GM20431 (cell line): ENCODE data around the gene SEMA4C.

Experiments
- in situ Hi-C: fragments of 300-500 bp; cut with MseI, MboI; formaldehyde crosslinking; loops from one replicate; pipeline ENCODE4 v1.15.0; 2020; ENCODE audit warnings: low sequenced_read_pairs; ENCODE audit not compliant: unreplicated experiment

The SEMA4C gene, protein sequence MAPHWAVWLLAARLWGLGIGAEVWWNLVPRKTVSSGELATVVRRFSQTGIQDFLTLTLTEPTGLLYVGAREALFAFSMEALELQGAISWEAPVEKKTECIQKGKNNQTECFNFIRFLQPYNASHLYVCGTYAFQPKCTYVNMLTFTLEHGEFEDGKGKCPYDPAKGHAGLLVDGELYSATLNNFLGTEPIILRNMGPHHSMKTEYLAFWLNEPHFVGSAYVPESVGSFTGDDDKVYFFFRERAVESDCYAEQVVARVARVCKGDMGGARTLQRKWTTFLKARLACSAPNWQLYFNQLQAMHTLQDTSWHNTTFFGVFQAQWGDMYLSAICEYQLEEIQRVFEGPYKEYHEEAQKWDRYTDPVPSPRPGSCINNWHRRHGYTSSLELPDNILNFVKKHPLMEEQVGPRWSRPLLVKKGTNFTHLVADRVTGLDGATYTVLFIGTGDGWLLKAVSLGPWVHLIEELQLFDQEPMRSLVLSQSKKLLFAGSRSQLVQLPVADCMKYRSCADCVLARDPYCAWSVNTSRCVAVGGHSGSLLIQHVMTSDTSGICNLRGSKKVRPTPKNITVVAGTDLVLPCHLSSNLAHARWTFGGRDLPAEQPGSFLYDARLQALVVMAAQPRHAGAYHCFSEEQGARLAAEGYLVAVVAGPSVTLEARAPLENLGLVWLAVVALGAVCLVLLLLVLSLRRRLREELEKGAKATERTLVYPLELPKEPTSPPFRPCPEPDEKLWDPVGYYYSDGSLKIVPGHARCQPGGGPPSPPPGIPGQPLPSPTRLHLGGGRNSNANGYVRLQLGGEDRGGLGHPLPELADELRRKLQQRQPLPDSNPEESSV

DNA sequence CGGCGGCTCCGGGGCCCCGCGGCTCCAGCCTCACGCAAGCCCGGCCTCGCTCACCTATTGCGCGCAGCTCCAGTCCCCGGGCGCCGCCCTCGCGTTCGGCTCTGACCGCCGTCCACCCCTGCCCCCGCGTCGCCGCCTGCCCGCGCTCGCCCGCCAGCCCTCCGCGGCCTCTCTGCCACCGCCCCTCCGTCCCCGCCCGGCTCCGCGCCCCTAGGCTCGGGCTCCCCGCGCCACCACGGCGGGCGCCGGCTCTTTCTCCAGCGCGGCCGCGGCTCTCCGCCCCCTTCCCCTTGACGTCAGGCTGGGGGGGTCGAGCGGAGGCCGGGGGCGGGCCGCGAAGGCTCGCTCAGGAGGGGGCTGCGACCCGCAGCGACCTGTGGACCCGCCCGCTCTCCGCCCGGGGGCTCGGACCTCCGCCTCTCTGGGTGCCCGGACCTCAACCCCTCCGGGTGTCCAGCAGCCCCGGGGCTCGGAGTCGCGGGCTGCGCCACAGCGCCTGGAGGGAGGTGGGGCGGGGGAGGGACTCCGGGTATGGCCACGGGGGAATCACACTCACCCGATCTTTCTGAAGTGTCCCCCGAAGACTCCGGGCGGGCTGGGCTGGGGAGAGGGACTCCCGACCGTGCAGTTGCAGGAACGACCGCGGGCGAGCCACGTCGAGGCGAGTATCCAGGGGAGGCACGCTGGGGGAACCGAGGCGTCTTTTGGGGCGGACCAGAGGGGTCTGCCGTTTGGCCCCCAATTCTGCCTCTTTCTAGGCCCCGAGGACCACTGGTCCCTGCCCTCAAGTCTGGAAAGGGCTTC is at the start of gene SEMA4C:
Gene SEMA4C (minus strand): TSS at position 259 of the 804 bp plus-strand sequence. CDS start 2,194 bp downstream, outside the sequence.
- in situ Hi-C loops = no loop called here

DNA sequence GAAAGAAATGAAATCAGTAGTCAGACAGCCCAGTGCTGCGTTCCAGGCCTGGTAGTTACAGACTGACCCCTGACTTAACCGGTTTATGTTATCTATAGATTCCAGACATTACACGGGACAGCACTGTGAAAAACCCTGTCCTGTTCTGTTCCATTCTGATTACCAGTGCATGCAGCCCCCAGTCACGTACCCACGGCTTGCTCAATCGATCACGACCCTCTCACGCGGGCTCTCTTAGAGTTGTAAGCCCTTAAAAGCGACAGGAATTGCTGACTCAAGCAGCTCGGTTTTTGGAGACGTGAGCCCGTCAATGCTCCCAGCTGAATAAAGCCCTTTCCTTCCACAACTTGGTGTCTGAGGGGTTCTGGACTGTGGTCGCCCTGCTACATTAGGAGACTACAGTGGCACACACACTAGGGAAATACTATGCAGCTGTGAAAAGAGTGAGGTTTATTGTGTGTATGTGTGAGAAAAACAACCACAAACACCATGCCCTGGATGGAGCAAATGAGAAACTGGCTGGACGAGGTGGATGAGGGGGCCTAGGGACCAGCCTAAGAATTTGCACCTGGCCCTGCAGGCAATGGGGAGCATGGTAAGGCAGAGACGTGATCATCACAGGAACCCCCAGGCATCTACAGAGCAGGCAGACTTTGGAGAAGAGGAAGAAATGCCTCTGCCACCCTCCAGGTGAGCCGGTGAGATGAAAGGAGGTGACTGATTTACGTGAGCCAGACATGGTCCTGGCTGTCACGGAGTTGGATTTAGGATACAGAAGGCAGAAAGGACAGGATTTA is 49.1 kb upstream of the SEMA4C start:
- in situ Hi-C loops = no loop called here

DNA sequence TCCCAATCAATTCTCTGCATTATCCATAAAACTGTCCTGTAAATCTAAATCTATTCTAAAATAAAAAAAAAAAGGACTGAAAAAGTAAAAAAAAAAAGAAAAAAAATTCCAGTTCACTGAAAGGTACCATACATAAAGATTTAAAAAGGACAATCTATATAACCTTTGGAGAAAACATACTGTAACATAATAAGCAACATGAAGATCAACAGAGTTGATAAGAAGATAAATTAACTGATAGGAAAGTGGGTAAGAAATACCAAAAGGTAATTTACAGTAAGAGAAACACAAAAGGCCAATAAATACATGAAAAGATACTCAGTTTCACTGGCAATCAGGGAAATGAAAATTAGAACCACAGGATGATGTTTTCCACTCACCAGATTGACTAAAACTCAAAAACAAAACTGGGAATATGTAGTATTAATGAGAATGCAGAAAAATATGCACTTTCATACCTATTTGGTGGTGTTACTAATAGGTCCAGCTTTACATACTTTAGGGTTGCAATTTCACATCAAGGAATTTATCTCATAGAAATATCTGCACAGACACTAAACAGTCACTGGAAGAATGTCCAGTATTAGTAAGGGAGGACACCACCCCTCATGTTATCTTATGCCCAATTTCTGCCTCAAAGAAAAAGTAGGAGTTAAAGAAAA is 48.3 kb upstream of the SEMA4C start:
- in situ Hi-C loops = no loop called here

DNA sequence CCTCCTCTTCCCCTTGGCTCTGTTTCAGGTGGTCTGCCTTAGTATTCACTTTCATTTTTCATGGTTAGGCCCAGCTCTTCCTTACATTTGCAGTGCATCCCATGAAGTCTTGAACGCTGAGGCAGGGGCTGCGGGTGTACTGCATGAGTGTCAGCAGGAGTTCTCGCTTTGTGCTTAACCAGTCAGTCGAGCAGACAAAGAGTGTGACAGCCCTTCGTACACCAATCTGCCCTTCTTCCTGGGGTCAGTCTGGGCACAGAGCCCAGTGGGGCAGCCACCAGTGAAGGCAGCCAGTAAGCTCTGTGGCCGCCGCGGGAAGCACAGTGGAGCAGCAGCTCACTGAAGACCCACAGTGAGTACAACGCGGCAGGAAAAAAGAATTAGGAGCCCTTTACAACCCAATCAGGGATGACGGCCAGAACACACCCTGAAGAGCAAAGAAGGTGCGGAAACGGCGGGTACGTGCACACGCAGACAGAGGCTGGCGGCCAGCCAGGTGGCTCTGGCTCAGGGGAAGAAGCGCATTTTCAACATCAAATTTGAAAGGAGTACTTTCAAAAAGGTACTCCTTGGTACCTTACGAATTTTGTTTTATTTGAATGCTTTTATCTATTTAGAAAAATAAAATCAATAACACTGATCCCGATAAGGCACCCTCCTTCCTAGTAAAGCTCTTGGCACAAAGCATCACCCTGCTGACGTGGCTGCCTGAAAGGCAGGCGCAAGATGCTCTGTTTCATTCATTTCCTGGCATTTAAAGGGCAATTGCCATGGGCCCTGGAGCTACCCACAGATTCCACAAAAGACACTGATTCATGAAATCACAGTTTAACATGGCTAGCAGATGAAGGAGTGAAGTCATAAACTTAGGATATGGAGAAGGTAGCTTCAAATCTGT is 47.0 kb upstream of the SEMA4C start:
- in situ Hi-C loops = no loop called here

DNA sequence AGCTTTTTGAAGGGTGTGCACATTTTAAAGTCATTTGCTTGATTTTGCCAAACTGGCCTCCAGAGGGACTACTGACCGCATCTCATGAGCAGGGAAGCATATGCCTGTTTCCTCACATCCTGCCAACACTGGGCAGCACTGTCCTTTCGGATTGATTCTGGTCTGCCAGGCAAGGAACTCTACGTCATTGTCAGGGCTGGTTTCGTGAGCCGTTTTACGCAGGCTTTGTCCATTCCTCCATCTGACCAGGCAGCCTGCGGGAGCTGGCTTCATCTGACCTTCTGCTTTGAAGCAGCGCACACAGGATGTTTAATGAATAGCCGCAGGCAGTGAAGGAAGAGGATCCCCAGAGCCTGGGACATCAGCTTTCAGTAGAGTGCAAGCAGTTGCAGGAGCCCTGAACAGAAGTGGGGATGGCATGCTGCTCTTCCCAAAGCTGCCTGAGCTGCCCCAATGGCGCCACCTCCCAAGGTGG is 46.3 kb upstream of the SEMA4C start:
- in situ Hi-C loops = no loop called here

DNA sequence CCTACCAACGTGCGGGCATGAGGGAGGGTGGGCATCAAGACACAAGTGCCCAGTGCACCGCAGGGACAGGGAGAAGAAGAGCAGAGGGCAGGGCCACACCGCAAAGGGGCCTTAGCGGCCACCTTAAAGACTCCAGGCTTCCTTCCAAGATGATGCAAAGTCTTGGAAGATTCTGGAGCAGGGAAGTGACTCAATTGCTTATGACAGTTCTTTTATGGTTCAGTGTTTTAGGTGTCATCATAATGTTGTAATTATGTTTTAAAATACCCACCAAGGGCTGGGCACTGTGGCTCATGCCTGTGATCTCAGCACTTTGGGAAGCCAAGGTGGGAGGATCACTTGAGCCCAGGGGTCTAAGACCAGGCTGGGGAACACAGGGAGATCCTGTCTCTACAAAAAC is 44.5 kb upstream of the SEMA4C start:
- in situ Hi-C loops = no loop called here

DNA sequence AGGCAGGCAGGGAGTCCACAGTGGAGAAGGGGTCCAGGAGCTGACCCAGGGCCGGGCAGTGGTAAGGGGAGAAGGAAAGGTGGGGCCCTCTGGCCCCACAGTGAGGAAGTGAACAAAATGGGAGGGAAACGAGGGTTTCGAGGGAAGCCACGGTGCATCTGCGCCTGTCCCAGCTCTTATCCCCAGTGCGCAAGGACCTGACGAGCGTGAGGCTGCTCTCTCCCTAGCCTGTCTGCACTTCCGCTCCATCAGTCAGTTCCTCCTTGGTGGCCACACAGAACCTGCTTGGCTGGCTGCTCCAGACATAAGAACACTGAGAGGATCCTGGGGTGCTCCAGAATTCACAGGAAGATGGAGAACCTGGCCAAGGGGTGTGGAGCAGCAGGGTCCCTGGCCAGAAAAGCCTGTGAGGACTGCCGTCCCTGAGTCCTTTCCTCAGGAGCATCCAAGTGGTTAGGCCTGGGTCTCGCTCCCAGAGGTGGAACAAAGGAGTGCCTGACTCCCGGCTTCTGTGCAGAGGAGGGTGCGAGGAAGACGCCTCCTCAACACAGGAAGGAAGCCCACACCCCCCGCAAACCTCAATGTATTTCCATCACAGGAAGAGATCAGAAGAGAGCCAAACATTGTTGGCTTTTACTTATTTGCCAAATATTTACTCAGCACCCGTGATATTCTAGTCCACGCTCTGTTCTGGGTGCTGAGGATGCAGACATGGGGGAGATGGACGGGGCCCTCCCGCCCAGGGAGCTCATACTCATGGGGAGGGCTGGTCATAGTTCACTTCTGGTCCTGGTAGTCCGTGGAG is 43.7 kb upstream of the SEMA4C start:
- in situ Hi-C loops = no loop called here

DNA sequence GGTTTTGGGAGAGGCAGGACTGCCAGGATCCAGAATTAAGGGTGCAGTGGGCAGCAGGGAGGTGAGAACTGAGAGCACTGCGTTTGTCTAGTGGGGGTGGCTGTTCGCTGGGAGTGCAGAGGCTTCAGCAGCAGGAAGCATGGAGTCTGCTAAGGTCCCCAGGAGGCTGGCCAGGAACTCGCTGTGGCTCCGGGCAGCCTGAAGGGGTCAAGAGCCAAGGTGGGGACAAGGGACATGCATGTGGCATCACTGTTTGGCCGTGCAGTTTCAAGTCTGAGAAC is 43.2 kb upstream of the SEMA4C start:
- in situ Hi-C loops = no loop called here

DNA sequence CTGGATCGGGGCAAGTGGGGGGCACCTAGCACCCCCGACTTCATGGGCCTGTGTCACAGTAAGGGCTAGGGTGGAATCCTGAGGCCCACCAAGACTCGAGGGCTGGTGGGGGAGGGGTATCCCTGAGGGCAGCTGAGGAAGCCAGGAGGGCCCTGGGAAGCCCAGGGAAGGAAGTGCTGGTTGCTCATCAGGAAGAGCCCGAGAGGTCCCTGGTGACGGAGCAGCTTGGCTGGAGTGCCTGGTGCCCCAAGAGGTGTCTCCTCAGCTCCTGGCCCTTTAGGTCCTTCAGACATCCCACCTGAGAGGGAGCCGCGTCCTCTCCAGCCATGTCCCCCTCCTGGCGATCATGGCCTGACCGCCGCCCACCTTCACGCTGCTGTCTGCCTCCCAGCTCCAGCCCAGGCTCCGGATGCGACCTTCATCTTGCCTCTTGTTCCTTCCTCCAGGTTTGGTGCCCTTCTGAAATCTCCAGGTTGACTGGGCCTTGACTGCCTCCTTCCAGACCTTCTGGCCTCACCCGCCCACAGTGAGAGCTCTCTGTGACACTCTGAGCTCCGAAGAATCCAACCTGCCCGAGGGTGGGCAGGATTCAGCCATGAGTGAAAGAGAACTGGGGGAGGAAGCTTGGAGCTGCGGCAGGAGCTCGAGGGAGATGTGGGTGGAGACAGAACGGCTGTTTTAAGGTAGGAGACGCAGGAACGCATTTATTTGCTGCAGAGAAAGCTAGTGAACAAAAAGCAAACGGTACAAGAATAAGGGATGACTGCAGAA is 42.7 kb upstream of the SEMA4C start:
- in situ Hi-C loops = no loop called here

DNA sequence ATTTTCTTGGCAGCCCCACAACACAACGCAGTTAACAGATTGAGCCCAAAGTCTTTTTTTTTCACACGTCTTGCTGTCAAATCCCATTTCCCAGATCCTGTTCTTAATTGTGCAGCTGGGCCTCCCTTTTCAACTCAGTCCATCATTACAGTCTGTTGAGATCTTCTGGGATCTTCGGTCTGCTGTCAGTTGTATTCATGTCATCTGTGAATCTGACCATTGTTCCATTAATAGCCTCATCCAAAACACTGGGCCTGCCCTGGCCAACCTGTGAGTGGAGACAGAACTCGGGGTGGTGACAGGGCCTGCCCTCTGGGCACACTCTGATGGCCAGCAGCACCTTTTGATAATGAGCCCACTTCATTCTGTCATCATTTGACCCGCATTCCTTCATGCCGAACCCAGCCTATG is 39.7 kb upstream of the SEMA4C start:
- in situ Hi-C loops = no loop called here

DNA sequence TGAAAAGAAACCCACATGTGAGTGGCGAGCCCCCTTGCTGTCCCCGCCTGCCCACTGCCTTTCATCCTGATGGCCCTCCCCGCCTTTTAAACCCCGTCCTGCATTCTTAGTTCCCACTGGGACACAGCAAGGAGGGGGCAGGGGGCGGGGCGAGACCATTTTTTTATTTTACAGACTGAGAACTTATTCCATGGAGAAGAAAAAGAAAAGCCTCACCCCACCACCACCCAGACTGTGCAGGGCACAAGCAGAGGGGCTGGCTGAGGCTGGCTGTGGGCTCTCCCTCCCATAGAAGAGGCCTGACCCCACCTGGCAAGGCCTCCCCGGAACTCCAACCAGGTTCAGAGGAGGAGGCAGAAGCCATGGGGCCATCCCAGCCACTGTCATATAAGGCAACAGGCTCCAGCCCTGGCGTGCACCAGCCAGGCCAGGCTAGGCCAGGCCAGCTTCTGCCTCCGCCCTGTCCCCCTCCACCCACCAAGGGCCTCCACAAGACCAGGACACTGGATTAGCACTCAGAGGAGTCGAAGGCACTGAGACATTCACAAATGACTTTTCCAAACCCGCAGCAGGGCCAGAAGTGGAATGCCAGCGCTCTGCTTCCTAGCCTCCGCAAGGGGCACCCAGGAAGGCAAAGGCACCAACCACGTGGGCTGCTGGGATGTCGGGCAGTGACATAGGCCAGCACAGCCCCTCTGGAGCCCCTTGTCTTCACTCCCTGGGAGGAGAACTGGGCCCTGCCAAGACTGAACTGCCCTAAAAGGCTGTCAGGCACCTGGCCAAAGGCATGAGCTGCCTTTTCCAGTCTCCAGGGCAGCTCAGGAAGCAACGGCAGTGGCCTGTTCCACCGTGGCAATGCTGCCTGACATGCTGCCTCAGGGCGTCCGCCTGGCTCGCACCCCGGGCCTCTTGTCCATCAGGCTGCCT is 37.5 kb upstream of the SEMA4C start:
- in situ Hi-C loops = no loop called here

DNA sequence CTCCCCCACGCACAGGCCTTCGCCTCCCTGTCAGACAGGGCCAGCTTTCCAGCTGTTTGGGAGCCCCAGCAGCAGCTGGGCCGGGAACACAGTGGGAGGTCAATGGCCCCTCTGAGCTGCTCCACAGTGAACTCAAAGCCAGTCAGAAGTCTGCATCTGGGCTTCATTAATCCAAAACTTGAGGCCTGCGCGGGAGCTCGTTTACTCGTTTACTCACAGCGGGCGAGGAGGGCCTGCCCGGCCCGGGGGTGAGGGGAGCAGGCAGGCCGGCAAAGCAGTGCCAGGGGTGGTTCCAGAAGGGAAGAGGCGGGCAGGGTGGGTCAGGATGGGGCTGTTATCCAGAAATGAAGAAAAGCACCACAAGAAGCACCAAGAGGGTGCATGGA is 36.8 kb upstream of the SEMA4C start:
- in situ Hi-C loops = no loop called here

DNA sequence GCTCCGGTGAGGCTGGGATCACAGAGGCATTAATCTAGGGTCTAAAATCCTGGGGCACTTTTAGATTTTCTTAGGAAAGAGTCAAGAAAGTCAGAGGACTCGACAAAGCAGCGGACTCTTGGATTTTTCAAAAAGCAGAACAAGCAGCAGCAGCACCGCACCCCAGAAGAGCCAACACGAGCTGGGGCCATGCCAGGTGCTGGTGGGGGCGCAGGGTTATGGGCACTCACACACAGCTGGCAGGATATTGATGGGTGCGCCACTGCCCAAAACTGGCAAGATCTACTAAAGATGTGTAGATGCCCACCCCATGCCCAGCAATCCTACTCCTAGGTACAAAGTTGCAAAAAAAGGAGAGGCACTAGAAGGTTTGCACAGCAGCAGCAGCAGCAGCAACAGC is 33.9 kb upstream of the SEMA4C start:
- in situ Hi-C loops = no loop called here

DNA sequence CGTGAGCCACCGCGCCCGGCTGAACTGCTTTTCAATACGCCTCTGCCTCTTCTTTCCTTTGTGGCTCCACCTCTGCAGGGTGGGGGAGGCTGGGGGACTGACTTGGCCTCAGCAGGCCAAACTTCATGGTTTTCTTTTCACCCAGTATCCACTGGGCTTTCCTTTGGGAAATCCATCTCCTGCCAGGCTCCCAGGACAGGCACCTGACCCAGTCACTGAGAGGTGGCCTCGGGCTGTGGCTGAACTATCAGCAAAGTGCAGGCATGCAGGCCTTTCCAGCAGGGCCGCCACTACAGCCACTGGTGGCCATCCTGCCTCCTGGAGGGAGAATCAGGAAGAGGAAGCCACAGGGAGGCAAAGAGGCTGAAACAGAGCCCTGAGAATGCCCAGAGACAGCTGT is 33.4 kb upstream of the SEMA4C start:
- in situ Hi-C loops = no loop called here

DNA sequence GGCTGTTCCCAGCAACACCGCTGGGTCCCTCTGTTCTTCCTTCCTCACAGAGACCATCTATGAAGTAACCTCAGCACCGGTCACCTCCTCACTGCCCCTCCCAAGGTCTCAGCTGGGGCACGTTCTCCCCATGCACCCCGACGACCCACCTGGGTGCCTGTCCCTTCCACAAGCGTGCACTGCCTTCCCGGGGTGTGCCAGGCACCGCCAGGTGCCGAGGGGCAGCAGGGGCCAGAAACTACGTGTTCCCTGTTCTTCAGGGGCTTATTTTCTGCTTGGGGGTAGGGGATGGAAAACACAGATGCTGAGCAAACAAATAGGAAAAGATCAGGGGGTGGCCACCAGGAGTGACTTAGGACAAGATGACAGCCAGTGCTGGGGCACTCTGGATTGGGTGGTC is 30.4 kb upstream of the SEMA4C start:
- in situ Hi-C loops = no loop called here

DNA sequence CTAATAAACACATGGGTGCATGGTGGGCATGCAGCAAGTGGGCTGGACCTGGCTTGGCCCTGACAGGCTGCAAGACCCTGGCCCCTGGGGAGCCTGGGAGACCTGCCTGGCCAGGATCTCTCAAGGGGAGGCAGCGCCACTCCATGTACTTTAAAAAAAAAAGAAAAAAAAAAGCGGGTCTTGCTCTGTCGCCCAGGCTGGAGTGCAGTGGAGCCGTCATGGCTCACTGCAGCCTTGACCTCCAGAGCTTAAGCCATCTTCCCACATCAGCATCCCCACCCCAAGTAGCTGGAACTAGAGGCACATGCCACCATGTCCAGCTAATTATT is 29.5 kb upstream of the SEMA4C start:
- in situ Hi-C loops = no loop called here
